Skin epidermis (tissue), 12 donors: ENCODE measurements around the gene APBA1.
"Not testable (repeated sequence)": the region's sequence is repeated elsewhere in the genome, so short reads cannot be mapped to it uniquely, and the experiment has no call there.

ENCODE experiments used
- H3K27ac ChIP-seq, 21 experiments: fragments of 200-600 bp; sonication (generic) in 11 of 21; one replicate each; pipeline ENCODE4 v1.5.0; 2020; ENCODE audit warnings: mild to moderate bottlenecking in 3 of 21, inconsistent platforms in 2 of 21, moderate library complexity in 2 of 21
- H3K4me3 ChIP-seq, 7 experiments: fragments of 200-600 bp; sonication (generic) in 2 of 7; one replicate each; pipeline ENCODE4 v1.5.0; 2020; ENCODE audit warnings: inconsistent platforms in 2 of 7, mild to moderate bottlenecking in 2 of 7, moderate library complexity in 1 of 7

The APBA1 gene

GRCh38 chr9:69615880-69616279 lies 56.3 kb downstream of the APBA1 start:
- no peak overlapping the region for H3K27ac ChIP-seq
- H3K4me3 ChIP-seq, result no peak overlapping the region

- H3K4me3 ChIP-seq, result no peak overlapping the region
- H3K27ac ChIP-seq, result no peak overlapping the region
Measured at GRCh38 chr9:69611221-69611620, 61.0 kb downstream of the APBA1 start.

- no peak overlapping the region for H3K27ac ChIP-seq
- no peak overlapping the region for H3K4me3 ChIP-seq
Measured at GRCh38 chr9:69609156-69609555, 63.0 kb downstream of the APBA1 start.

GRCh38 chr9:69606089-69606488 lies 66.1 kb downstream of the APBA1 start:
- no peak overlapping the region for H3K27ac ChIP-seq
- H3K4me3 ChIP-seq, result no peak overlapping the region

GRCh38 chr9:69605406-69605805 lies 66.8 kb downstream of the APBA1 start:
- Histone ChIP-seq H3K27ac (no peak overlapping the region), H3K4me3 (no peak overlapping the region)

- no peak overlapping the region for H3K27ac ChIP-seq
Measured at GRCh38 chr9:69604568-69605219, 67.5 kb downstream of the APBA1 start.

GRCh38 chr9:69603656-69604055 lies 68.5 kb downstream of the APBA1 start:
- Histone ChIP-seq H3K27ac (no peak overlapping the region), H3K4me3 (no peak overlapping the region)

More at GRCh38 chr9:69604568-69605219, 67.5 kb downstream of the APBA1 start:
- no peak overlapping the region for H3K4me3 ChIP-seq

GRCh38 chr9:69602773-69603172 lies 69.4 kb downstream of the APBA1 start:
- no peak overlapping the region for H3K4me3 ChIP-seq
- no peak overlapping the region for H3K27ac ChIP-seq

GRCh38 chr9:69601698-69602097 lies 70.5 kb downstream of the APBA1 start:
- no peak overlapping the region for H3K27ac ChIP-seq
- H3K4me3 ChIP-seq, result no peak overlapping the region

GRCh38 chr9:69600314-69601047 lies 71.7 kb downstream of the APBA1 start:
- Histone ChIP-seq H3K4me3 (no peak overlapping the region), H3K27ac (no peak overlapping the region)

- Histone ChIP-seq H3K4me3 (no peak overlapping the region), H3K27ac (no peak overlapping the region)
Measured at GRCh38 chr9:69599232-69599971, 72.8 kb downstream of the APBA1 start.

- not testable (repeated sequence) for H3K27ac ChIP-seq, H3K4me3 ChIP-seq
Measured at GRCh38 chr9:69596906-69597305, 75.3 kb downstream of the APBA1 start.

GRCh38 chr9:69594180-69594579 lies 78.0 kb downstream of the APBA1 start:
- Histone ChIP-seq H3K27ac (no peak overlapping the region), H3K4me3 (no peak overlapping the region)

GRCh38 chr9:69593756-69594155 lies 78.4 kb downstream of the APBA1 start:
- H3K4me3 ChIP-seq, result no peak overlapping the region

GRCh38 chr9:69593301-69593700 lies 78.9 kb downstream of the APBA1 start:
- H3K27ac ChIP-seq, result no peak overlapping the region

More at GRCh38 chr9:69593756-69594155, 78.4 kb downstream of the APBA1 start:
- H3K27ac ChIP-seq, result no peak overlapping the region

GRCh38 chr9:69590266-69590665 lies 81.9 kb downstream of the APBA1 start:
- H3K27ac ChIP-seq, result no peak overlapping the region
- no peak overlapping the region for H3K4me3 ChIP-seq

More at GRCh38 chr9:69593301-69593700, 78.9 kb downstream of the APBA1 start:
- H3K4me3 ChIP-seq, result no peak overlapping the region

- Histone ChIP-seq H3K27ac (no peak overlapping the region), H3K4me3 (no peak overlapping the region)
Measured at GRCh38 chr9:69589156-69589555, 83.0 kb downstream of the APBA1 start.

GRCh38 chr9:69585571-69585970 lies 86.6 kb downstream of the APBA1 start:
- no peak overlapping the region for H3K27ac ChIP-seq
- H3K4me3 ChIP-seq, result no peak overlapping the region

GRCh38 chr9:69584759-69585158 lies 87.4 kb downstream of the APBA1 start:
- no peak overlapping the region for H3K4me3 ChIP-seq

GRCh38 chr9:69583645-69584234 lies 88.4 kb downstream of the APBA1 start:
- Histone ChIP-seq H3K27ac (no peak overlapping the region), H3K4me3 (no peak overlapping the region)

More at GRCh38 chr9:69584759-69585158, 87.4 kb downstream of the APBA1 start:
- H3K27ac ChIP-seq, result no peak overlapping the region
